ENCODE results near the gene ABHD5. TPM values are rescaled to one million over a fixed set of nuclear protein-coding genes. Genes with fewer than 3 reads are reported as not detected.

The ABHD5 gene
- total RNA-seq, 1 experiment from 2014 or later: 9.9 TPM

DNA sequence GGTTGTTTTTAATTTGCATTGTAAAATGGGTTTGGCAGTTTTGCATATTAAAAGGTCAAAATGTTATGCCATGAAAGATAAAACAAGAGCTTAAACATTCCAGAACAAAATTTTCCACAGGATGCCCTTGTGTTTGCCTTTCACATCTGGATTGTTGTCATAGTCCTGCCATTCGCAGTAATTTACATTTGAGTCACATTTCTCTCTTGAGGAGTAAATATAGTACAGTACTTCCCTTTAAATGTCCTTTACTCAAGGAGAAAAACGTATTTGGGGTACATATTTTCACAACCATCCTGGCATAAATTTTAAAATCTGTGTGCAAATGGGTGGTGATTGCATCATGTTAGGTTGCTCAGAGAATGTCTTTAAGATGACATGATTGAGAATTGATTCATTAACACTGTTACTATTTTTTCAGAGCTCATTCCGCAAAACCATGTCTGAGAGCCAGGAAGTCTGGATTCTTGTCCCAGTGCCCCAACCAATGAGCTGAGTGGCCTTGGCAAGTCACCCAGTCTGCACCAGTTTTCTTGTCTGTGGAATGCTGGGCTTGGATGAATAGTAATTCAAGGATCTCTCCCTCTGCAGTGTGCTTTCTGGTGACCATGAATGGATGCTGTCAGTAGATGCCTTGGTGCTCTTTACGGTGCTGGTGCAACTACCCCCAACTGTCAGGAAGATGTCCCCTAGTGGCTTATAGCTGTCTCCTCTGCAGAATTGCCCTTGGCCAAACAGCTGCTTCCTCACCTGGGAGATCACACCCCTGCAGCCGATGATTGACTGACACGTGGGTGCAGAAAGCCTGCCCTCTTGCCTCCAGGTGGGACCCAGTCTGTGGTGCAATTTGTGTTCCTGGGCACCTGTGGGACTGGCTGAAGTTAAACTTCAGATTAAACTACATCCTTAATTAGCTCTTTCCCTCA, 43.0 kb downstream of the ABHD5 start:
- Histone ChIP-seq H3K9me3 (ENCODE audit: low read depth, low read length, poor library complexity, severe bottlenecking) (no peaks in the 10 kb centered on the region), H3K4me1 (ENCODE audit: insufficient read depth, low read length, poor library complexity, severe bottlenecking) (no peaks in the 10 kb centered on the region), H3K36me3 (ENCODE audit: insufficient read depth, low read length, poor library complexity, severe bottlenecking) (no peaks in the 10 kb centered on the region), H3K4me3 (ENCODE audit: low read depth, low read length, poor library complexity, severe bottlenecking) (no peak overlapping the region), H3K27me3 (replicated peaks; ENCODE audit: insufficient read depth, low read depth, low read length, poor library complexity) (no peaks in the 10 kb centered on the region), H3K27ac (ENCODE audit: low read depth, low read length, poor library complexity, severe bottlenecking) (no peak overlapping the region)
- intact Hi-C loops (cut with micrococcal nuclease; ENCODE audit: unreplicated experiment): no loop called here
- TF ChIP-seq CTCF (conservative IDR thresholded peaks at IDR 0.05; ENCODE audit: low read depth, low read length) (no peak), EZH2 (IDR thresholded peaks at IDR 0.05; ENCODE audit: borderline replicate concordance, low read depth, low read length, poor library complexity, severe bottlenecking) (no peak)
- CTCF ChIA-PET: no interaction called here
- DNase-seq (ENCODE audit: low spot score): no peak
- POLR2A ChIA-PET (ENCODE audit: low non-redundant PET): no interaction called here
- BruUV-seq (replicated peaks): no TSS peak

DNA sequence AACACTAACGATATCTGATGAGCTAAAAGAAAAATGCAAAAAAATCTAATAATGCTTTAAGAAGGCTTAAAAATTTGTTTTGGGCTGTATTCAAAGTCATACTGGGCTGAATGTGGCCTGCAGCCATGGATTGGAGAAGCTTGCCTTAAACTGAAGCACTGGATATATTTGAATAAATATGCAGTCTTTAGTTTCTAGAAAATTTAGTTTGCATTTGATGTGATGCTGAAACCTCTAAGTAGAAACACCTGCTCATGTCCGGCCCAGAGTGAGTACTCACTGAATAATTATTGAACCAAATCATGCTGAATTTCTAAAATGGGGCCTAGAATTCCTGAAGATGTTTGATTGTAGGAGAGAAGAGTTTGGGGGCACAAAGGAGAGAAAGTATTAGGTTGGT, 43.9 kb downstream of the ABHD5 start:
- DNase-seq (ENCODE audit: low spot score): no peak
- ChIA-PET POLR2A (ENCODE audit: low non-redundant PET) (no interaction called here), CTCF (no interaction called here)
- BruUV-seq (replicated peaks): no TSS peak
- Histone ChIP-seq H3K4me1 (ENCODE audit: insufficient read depth, low read length, poor library complexity, severe bottlenecking) (no peaks in the 10 kb centered on the region), H3K36me3 (ENCODE audit: insufficient read depth, low read length, poor library complexity, severe bottlenecking) (no peaks in the 10 kb centered on the region), H3K9me3 (ENCODE audit: low read depth, low read length, poor library complexity, severe bottlenecking) (no peaks in the 10 kb centered on the region), H3K27me3 (replicated peaks; ENCODE audit: insufficient read depth, low read depth, low read length, poor library complexity) (no peaks in the 10 kb centered on the region), H3K4me3 (ENCODE audit: low read depth, low read length, poor library complexity, severe bottlenecking) (no peak overlapping the region), H3K27ac (ENCODE audit: low read depth, low read length, poor library complexity, severe bottlenecking) (no peak overlapping the region)
- intact Hi-C loops (cut with micrococcal nuclease; ENCODE audit: unreplicated experiment): no loop called here
- TF ChIP-seq CTCF (conservative IDR thresholded peaks at IDR 0.05; ENCODE audit: low read depth, low read length) (no peak), EZH2 (IDR thresholded peaks at IDR 0.05; ENCODE audit: borderline replicate concordance, low read depth, low read length, poor library complexity, severe bottlenecking) (no peak)

DNA sequence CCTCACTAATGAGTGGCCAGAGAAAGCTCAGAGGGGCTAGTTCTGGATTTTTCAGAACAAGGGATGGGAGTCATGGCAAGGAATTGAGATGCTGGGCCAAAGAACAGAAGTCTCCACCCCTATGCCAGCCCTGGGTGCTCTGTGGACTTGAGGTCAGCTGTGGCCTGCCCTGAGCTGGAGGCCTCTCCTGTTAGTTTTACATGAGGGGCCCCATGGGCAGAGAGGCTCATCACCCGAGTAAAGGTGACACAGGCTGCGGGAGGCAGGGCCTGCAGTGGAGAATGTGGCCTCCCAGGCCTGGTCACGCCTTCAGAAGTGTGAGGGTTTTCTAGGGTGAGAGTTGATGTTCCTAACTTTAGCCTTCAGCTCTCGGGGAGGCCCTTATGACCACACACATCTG, 44.9 kb downstream of the ABHD5 start:
- intact Hi-C loops (cut with micrococcal nuclease; ENCODE audit: unreplicated experiment): no loop called here
- Histone ChIP-seq H3K9me3 (ENCODE audit: low read depth, low read length, poor library complexity, severe bottlenecking) (no peaks in the 10 kb centered on the region), H3K27me3 (replicated peaks; ENCODE audit: insufficient read depth, low read depth, low read length, poor library complexity) (no peaks in the 10 kb centered on the region), H3K27ac (ENCODE audit: low read depth, low read length, poor library complexity, severe bottlenecking) (no peak overlapping the region), H3K4me1 (ENCODE audit: insufficient read depth, low read length, poor library complexity, severe bottlenecking) (no peaks in the 10 kb centered on the region), H3K4me3 (ENCODE audit: low read depth, low read length, poor library complexity, severe bottlenecking) (no peak overlapping the region), H3K36me3 (ENCODE audit: insufficient read depth, low read length, poor library complexity, severe bottlenecking) (no peaks in the 10 kb centered on the region)
- DNase-seq (ENCODE audit: low spot score): no peak
- TF ChIP-seq EZH2 (IDR thresholded peaks at IDR 0.05; ENCODE audit: borderline replicate concordance, low read depth, low read length, poor library complexity, severe bottlenecking): no peak
- no peak for TF ChIP-seq CTCF (conservative IDR thresholded peaks at IDR 0.05; ENCODE audit: low read depth, low read length)
- ChIA-PET POLR2A (ENCODE audit: low non-redundant PET) (no interaction called here), CTCF (no interaction called here)
- BruUV-seq (replicated peaks): no TSS peak
